Measurements from ENCODE around the gene HBM. TPM values are rescaled to one million over a fixed set of nuclear protein-coding genes. Genes with fewer than 3 reads are reported as not detected.

Gene HBM
- total RNA-seq, 1 experiment from 2014 or later = not detected

- Histone ChIP-seq H3K4ac (ENCODE audit: low read depth, low read length) (no peak overlapping the region), H4K20me1 (ENCODE audit: control insufficient read depth, insufficient read depth, insufficient read length) (no peaks in the 10 kb centered on the region), H2BK120ac (ENCODE audit: low read depth, low read length, poor library complexity, severe bottlenecking) (no peak overlapping the region), H2BK20ac (ENCODE audit: low read depth, low read length, poor library complexity, severe bottlenecking) (no peak overlapping the region), H4K91ac (ENCODE audit: insufficient read length, low read depth, low read length) (no peak overlapping the region), H2BK15ac (ENCODE audit: low read depth, low read length) (no peak overlapping the region), H3K27ac (ENCODE audit: insufficient read length, low read depth, low read length) (no peak overlapping the region), H3K23ac (ENCODE audit: insufficient read length, low read depth, low read length) (no peak overlapping the region), H3K9me3 (ENCODE audit: control insufficient read depth, low read depth, low read length) (no peaks in the 10 kb centered on the region), H3K56ac (ENCODE audit: insufficient read length, low read depth, low read length) (no peak overlapping the region), H3K14ac (ENCODE audit: insufficient read depth, low read length) (no peak overlapping the region), H2BK12ac (ENCODE audit: insufficient read length, low read depth, low read length) (no peak overlapping the region), H3K4me1 (ENCODE audit: insufficient read depth, low read length) (no peaks in the 10 kb centered on the region), H3K27me3 (ENCODE audit: insufficient read depth, low read length) (no peaks in the 10 kb centered on the region; the same call in 1 of the 2 replicates), H4K8ac (replicated peaks; ENCODE audit: insufficient read length, low read depth, low read length) (no peak overlapping the region), H2BK5ac (ENCODE audit: insufficient read length, low read length) (no peak overlapping the region), H3K4me2 (ENCODE audit: insufficient read depth, insufficient read length, low read length) (no peak overlapping the region), H2AFZ (ENCODE audit: low read length) (no peak overlapping the region), H3T11ph (ENCODE audit: low read length) (no peak overlapping the region), H3K79me2 (ENCODE audit: insufficient read depth, low read length) (no peaks in the 10 kb centered on the region), H4K5ac (ENCODE audit: insufficient read length, low read depth, low read length) (no peak overlapping the region), H3K23me2 (ENCODE audit: insufficient read length, low read depth, low read length, poor library complexity, severe bottlenecking) (no peaks in the 10 kb centered on the region), H3K79me1 (ENCODE audit: insufficient read depth, low read depth, low read length, poor library complexity, severe bottlenecking) (no peaks in the 10 kb centered on the region), H2AK5ac (ENCODE audit: insufficient read length, low read length) (no peak overlapping the region), H3K18ac (ENCODE audit: insufficient read length, low read depth, low read length) (no peak overlapping the region), H3K9ac (ENCODE audit: extremely low read depth, insufficient read length, low read length) (no peak overlapping the region)
- Mint-ChIP-seq H3K27ac (no peak overlapping the region), H3K4me3 (no peak overlapping the region), H3K9me3 (no peaks in the 10 kb centered on the region), H3K4me1 (no peaks in the 10 kb centered on the region), H3K36me3 (ENCODE audit: insufficient read depth in 1 of 3, low read depth in 3 of 3) (no peaks in the 10 kb centered on the region; a peak in 1 of 7 replicates), H3K27me3 (ENCODE audit: low read depth) (peaks cover 42% of the 10 kb centered on the region)
- TF ChIP-seq, protein P1, sequence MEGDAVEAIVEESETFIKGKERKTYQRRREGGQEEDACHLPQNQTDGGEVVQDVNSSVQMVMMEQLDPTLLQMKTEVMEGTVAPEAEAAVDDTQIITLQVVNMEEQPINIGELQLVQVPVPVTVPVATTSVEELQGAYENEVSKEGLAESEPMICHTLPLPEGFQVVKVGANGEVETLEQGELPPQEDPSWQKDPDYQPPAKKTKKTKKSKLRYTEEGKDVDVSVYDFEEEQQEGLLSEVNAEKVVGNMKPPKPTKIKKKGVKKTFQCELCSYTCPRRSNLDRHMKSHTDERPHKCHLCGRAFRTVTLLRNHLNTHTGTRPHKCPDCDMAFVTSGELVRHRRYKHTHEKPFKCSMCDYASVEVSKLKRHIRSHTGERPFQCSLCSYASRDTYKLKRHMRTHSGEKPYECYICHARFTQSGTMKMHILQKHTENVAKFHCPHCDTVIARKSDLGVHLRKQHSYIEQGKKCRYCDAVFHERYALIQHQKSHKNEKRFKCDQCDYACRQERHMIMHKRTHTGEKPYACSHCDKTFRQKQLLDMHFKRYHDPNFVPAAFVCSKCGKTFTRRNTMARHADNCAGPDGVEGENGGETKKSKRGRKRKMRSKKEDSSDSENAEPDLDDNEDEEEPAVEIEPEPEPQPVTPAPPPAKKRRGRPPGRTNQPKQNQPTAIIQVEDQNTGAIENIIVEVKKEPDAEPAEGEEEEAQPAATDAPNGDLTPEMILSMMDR (conservative IDR thresholded peaks at IDR 0.05) = no peak
- DNase-seq = no peak
- no CpG with 5 or more reads among the region's 2 CpGs for WGBS (ENCODE audit: extremely low coverage, insufficient read length, low lambda C conversion rate)
Observed at GRCh38 chr16:146646-147045, 19.1 kb upstream of the HBM start.
